K562 treated with DMSO at 1 percent for 12 hours (cell line): ENCODE results near the gene FOXA2. TPM values are rescaled to one million over a fixed set of nuclear protein-coding genes. Genes with fewer than 3 reads are reported as not detected.

Experiments used
- total RNA-seq: library from RNA; unstranded; fragments of 300-600 nt; gene quantifications from 2 replicates; pipeline ENCODE4 v1.2.3, GENCODE V29; 2022; ENCODE audit not compliant: insufficient read depth

Gene FOXA2
- 4.5 and 6.5 TPM in 2 replicates for total RNA-seq

DNA sequence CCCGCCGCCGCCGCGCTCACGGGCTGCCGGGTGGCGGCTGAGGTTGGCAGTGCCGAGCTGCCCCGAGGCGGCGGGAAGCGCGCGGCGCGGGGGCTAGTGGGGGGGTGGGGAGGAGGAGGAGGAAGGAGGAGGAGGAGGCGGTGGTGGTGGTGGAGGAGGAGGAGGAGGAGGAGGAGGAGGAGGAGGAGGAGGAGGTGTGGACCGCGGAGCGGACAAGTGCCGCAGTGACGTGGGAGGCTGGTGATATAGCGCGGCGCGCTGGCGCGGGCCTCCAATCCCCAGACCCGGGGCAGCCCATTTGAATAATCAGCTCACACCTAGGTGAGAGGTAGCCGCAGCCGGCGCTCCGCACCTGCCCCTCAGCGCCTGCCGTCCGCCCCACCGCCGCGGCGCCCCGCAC lies at the start of gene FOXA2:
Gene FOXA2 (minus strand): TSS at position 51 of the 400 bp plus-strand sequence. CDS start 294 bp downstream, outside the sequence.

